SHP77 (cell line): ENCODE data around the gene SCRN2.
A peak's percentile ranks its signal among the peaks of the same experiment; 100 is the strongest.

Experiments
- DNase-seq, 2 experiments: peaks; one replicate each; lab custom pipeline; 2025; lab: John Stamatoyannopoulos, UW

The SCRN2 gene

GRCh38 chr17:47821424-47822391 is 19.4 kb downstream of the SCRN2 start, which contains the start of gene OSBPL7:
OSBPL7 (minus strand) TSS chr17:47821794; CDS start chr17:47820278, 1,516 bp downstream.
- peak; percentile 84 to 92 for DNase-seq

GRCh38 chr17:47821031-47821423 is 20.0 kb downstream of the SCRN2 start:
- no peak for DNase-seq

GRCh38 chr17:47820033-47820789 is 20.9 kb downstream of the SCRN2 start:
- DNase-seq = no peak

GRCh38 chr17:47819475-47819874 is 21.6 kb downstream of the SCRN2 start:
- DNase-seq = no peak

DNA sequence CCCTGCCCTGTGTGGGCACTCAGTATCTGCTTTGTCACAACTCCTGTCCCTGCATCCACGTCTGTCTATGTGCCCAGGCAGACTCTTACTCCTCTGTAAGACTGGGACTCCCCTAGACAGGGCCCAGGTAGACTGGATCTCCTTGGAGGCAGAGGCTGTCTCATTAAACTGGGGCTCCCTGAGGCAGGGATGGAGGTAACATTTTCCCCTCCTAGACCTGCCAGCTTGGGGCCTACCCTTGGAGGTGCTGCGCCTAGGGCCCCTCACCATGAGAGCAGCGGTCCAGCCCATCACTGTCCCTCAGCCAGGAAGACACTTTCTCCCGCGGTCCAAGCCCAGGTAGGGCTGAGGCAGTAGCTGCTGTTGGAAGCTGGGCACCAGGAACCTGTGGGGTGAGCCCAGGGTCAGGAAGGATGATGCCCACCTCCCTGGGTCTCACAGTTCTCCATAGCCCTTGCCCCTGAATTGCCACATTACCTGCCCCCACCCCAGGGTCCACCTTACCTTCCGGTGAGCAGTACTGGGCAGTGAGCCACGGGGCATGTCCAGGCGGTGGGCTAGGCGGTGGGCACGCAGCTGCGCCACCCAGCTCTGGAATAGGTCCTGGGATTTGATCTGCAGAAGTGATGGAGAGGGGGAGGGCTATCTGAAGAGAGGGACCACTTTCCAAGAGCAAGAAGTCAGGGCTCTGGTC is 22.9 kb downstream of the SCRN2 start:
- no peak for DNase-seq

- no peak for DNase-seq
Measured at GRCh38 chr17:47816947-47817346, 24.1 kb downstream of the SCRN2 start.

DNA sequence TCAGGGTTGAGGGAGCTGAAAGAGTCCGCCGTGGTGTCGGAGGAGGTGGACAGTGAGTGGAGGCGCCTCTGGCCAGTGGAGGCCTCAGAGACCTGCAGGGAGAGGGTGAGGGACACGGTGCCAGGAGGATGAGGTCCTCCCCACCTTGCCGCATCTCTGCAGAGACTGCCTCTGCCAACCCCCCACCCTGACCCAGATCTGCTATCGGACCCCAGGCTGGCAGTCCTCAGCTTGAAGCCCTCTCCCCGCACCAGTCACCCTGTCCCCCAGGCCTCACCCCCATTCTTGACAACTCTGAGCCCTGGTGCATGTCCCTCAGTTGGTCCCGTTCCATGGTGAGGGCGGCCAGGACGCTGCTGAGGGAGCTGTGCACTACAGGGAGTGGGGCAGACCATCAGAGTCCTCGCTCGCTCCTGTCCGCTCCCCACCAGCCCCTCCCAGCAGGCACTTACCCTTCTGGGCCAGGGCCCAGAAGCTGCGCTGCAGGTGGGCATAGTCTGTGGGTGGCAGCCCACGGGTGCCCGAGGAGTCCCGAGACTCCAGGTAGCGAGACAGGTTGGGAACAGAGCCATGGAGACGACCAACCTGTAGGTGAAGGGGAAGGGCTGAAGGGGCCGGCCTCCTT is 24.9 kb downstream of the SCRN2 start:
- DNase-seq = no peak

- no peak for DNase-seq
Measured at GRCh38 chr17:47815106-47815918, 25.8 kb downstream of the SCRN2 start.

GRCh38 chr17:47813512-47814031 is 27.5 kb downstream of the SCRN2 start:
- DNase-seq = no peak

DNA sequence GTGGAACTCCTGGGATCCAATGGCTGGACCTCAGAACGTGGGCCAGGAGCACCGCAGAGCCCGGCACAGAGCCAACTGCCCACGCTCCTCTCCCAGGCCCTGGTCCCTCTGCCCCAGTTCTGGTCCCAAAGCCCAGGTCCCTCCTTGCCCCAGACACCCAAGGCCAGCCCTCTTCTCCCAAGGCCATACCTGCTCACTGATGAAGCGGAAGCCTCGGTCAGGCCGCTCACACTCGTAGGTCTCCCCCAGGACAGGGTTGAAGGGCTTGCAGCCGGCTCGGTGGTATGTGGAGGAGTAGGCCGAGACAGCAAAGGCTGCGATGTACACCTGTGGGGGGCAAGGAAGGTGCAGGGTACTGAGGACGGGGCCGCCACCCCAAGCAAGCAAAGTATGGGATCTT is 28.0 kb downstream of the SCRN2 start:
- DNase-seq = no peak

DNA sequence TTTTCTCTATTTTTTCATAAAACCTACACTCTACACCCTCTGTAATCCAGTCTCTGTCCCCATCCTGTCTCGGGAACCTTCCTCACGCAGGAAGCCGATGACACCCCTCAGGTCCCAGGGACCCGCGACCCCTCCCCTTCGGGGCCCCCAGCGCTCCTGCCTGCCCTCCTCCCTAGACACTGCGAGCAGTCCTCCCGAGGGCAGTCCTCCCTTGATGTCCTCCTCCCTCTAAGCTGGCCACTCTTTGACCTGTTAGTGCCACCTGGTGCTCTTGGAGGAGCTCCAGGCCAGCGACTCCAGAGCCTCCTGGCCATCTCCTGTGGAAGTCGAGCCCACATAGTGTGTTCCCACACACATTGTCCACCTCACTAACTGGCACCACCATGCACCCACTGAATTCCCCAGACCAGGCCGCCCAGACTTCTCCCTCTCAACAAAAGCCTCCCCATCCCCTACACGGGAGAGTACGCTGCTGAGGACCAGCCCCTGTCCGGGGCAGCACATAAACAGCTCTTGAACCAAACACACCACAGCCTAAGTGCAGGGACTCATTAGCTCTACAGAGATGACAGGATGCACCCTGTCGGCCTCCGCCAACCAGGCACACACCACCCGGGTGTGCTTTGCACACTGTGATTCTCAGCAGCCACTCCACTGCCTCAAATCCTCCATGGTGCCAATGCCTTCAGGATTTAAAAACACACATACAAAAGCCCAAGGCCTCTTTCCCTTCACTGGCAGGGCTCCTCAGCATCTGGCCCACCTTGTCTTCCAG is 28.7 kb downstream of the SCRN2 start:
- DNase-seq = no peak

DNA sequence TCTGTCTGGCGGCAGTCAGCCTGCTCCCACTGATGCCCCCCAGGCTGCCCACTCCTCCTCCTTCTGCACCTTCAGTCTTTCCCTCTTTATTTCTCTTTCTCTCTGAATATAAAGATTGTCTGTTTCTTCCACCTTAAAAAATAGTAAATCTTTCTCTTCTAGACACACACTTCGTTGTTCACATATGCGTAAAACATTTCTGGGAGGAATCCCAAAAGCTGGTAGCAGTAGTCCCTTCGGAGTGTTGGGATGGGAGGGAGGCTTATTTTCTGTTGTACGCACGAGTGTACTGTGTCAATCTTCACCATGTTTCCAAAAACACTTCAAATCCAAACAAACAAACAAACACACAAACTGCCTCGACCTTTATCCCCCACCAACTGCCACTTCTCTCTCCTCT is 29.4 kb downstream of the SCRN2 start:
- DNase-seq = no peak

DNA sequence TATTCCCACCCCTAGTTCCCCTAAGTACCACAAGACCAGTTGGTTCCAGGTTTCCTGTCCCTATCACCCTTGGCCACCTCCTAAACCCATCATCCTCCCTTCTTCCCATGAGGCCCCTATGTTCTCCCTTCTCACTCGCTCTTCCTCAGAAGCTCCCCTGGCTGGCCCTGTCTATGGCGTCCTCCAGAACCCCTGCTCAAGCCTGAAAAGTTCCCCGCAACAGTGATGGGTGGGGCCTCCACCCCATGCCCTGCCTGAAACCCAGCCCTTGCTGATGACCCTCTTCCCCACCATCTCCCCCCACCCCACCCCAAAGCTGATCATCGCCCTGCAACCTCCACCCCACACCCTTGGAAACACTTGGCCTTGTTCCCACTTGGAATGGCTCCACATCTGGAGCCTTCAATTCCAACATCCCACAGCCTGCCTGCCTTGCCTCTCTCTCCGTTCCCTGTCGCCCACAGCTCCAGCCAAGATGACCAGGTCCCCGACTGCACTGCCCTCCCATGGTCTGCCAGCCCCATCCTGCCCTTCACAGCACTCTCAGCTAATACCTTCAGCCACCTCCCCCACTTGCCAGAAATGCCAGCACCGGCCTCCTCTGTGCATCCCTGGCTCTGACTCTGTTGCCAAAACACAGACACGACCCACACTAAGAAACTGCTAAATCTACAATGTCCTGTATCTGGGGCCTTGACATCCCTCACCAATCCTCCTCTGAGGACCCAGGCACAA is 30.0 kb downstream of the SCRN2 start:
- no peak for DNase-seq

GRCh38 chr17:47810200-47810821 is 30.8 kb downstream of the SCRN2 start:
- DNase-seq = no peak

DNA sequence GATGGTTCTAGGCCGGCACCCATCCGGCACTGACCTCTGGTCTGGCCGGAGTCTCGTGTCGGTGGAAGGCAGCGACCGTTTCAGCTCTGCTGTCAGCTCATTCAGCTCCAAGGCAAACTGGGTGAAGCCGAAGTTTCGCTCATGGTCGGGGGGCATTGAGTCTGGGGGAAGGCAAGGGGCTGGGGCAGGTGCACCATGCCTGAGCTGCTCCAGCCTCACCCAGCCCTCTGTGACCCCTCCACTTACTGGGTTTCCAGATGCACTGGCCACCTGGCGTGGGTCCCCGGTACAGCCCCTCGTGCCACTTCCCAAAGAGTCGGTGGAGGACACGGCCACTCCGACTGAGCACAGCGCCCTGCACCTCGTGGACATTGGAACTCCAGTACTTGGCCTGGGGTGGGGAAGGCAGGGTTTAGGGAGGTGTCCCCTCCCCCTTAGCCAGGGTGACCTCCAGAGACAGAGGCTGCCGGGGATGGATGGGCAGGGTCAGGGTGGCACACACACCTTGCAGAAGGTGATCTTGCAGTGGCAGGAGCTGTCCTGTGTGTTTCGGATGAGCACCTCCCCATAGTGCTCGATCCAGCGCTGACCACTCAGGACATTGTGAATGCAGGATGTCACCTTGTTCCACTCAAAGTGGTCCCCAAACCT is 32.1 kb downstream of the SCRN2 start:
- no peak for DNase-seq

DNA sequence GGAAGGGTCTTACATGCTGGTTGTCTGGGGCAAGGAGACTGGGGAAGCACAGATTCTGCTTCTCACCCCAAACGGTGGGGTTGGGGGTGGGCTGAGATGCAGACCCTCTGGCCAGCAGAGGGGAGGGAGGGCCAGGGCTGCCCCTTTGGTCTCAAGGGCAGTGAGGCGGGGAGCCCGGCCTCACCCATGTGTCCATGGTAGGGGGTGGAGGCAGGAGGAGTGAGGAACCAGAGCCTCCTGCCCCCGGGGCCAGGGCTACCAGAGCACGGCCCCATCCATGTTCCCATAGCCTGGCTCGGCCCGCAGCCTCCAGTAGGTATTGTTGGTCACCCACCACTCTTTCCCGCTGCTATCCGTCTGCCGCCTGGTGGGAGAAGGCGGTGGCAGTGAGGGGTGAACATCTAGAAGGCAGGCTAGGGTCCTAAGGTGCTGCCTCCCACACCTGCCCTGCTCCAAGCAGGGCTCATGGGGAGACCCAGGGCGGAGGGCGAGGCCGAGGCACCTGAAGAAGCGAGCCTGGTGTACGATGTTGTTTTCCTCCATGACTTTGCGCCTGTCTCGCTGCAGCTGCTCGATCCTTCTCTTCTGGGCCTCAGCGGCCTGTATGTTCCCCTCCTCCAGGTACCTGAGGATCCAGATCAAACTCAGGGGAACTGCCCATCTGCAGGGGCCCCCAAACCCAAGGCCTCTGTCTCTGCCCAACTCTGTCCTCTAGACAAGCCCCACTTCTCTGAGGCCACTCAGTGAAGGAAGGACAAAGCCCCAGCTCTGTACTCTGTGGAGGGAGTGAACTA is 32.8 kb downstream of the SCRN2 start:
- no peak for DNase-seq

DNA sequence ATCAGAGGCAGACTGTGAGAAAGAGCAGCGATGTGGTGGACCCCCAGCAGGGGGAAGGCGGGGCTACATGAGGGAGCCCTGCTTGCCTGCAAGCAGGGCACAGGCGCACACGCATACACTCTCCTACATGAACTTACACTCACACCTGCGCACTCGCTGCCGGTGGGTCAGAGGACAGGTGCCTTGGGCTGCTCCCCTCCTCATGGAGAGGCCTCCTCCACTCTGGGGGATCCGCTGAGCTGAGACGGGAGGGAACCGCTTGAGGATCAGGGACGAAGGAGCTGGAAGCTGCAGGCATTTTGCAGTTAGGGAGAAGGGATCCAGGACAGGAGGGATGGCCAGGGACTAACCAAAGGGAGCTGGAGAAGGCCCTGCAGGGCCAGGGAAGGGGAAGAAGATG is 33.7 kb downstream of the SCRN2 start:
- DNase-seq = no peak

- DNase-seq = no peak
Measured at GRCh38 chr17:47806913-47807255, 34.2 kb downstream of the SCRN2 start.
